Gastroesophageal sphincter (tissue), 4 donors: ENCODE results near the gene C8A. TPM values are rescaled to one million over a fixed set of nuclear protein-coding genes. Genes with fewer than 3 reads are reported as not detected.

Experiments used
- ATAC-seq: fragments of 150-250 bp; one replicate; pipeline ENCODE4 v1.9.1; 2016; ENCODE audit warnings: mild to moderate bottlenecking, moderate library complexity
- H3K27ac ChIP-seq, 4 donors: fragments of 200-600 bp; sonication (generic) in 3 of 4; 1 replicate in 3 of 4; 2 replicates in 1 of 4; pipeline ENCODE4 v1.5.1; 2016 to 2019
- H3K27me3 ChIP-seq: fragments of 200-600 bp; sonication (generic); one replicate; pipeline ENCODE4 v1.5.1; 2019
- H3K36me3 ChIP-seq, 2 donors: fragments of 200-600 bp; sonication (generic); one replicate each; pipeline ENCODE4 v1.5.1; 2019; ENCODE audit warnings: control low read depth in 1 of 2
- H3K4me1 ChIP-seq, 3 donors: fragments of 200-600 bp; sonication (generic); 1 replicate in 2 of 3; 2 replicates in 1 of 3; pipeline ENCODE4 v1.5.1; 2016 to 2019; ENCODE audit warnings: control low read depth in 2 of 3
- H3K4me3 ChIP-seq, 2 donors: fragments of 200-600 bp; sonication (generic); one replicate each; pipeline ENCODE4 v1.5.1; 2019; ENCODE audit warnings: mild to moderate bottlenecking in 1 of 2, moderate library complexity in 1 of 2
- H3K9me3 ChIP-seq, 3 donors: fragments of 200-600 bp; sonication (generic); one replicate each; pipeline ENCODE4 v1.5.1; 2017 to 2019; ENCODE audit warnings: control low read depth in 2 of 3
- EP300 ChIP-seq: sonication (generic); formaldehyde crosslinking; IDR thresholded peaks from one replicate; pipeline ENCODE4 v1.6.1; 2017; ENCODE audit warnings: antibody characterized with exemption, mild to moderate bottlenecking
- POLR2A ChIP-seq, 2 donors: fragments of 450-650 bp; IDR thresholded peaks; one replicate each; pipeline ENCODE4 v1.6.1; 2017; ENCODE audit warnings: antibody characterized with exemption in 2 of 2, mild to moderate bottlenecking in 2 of 2, moderate library complexity in 1 of 2
- POLR2AphosphoS5 ChIP-seq: sonication (generic); formaldehyde crosslinking; IDR thresholded peaks from one replicate; pipeline ENCODE4 v1.6.1; 2017; ENCODE audit warnings: antibody characterized with exemption
- WGBS, 2 donors: methylation state at CpG; one replicate each; pipeline ENCODE4 v1.1.5; 2018; ENCODE audit warnings: low coverage in 1 of 2; 5-methylcytosine and 5-hydroxymethylcytosine counted together
- total RNA-seq, 4 donors: library from RNA; depleted of rRNA; stranded (reverse); fragments of >200 nt; gene quantifications; one replicate each; pipeline ENCODE4 v1.1.0, GENCODE V29; 2016
- TF ChIP-seq, protein P1 (sequence below), 4 experiments: fragments of 200-600 bp in 2 of 4; fragments of 450-650 bp in 2 of 4; sonication (generic) in 1 of 4; IDR thresholded peaks; one replicate each; pipeline ENCODE4 v1.5.1; 2017 to 2019; ENCODE audit warnings: antibody characterized with exemption in 4 of 4, mild to moderate bottlenecking in 2 of 4, moderate library complexity in 2 of 4

C8A gene
- total RNA-seq, 4 donors from 2014 or later, result not detected

DNA sequence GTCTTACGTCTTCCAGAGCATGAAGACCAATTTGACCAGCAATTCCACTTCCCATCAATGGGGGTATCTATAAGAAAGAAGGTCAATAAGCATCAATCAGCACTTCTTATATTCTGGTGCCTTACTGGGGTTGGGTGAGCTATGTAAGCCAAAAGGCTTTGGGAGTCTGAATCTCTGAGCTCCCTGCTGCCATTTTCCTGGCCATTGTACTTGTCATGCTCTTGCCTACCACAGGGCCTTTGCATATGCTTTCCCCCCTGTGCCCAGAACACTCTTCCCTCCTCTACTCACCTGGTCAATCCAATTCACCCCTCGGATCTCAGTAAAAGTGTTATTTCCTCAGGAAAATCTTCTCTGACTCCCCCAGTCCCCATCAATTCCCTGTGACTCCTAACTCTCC is 74.9 kb downstream of the C8A start:
- TF ChIP-seq POLR2A (IDR thresholded peaks at IDR 0.05) (no peak), POLR2AphosphoS5 (no peak), EP300 (no peak)
- TF ChIP-seq, protein P1, sequence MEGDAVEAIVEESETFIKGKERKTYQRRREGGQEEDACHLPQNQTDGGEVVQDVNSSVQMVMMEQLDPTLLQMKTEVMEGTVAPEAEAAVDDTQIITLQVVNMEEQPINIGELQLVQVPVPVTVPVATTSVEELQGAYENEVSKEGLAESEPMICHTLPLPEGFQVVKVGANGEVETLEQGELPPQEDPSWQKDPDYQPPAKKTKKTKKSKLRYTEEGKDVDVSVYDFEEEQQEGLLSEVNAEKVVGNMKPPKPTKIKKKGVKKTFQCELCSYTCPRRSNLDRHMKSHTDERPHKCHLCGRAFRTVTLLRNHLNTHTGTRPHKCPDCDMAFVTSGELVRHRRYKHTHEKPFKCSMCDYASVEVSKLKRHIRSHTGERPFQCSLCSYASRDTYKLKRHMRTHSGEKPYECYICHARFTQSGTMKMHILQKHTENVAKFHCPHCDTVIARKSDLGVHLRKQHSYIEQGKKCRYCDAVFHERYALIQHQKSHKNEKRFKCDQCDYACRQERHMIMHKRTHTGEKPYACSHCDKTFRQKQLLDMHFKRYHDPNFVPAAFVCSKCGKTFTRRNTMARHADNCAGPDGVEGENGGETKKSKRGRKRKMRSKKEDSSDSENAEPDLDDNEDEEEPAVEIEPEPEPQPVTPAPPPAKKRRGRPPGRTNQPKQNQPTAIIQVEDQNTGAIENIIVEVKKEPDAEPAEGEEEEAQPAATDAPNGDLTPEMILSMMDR (IDR thresholded peaks at IDR 0.05), result no peak
- 82 to 100% methylated on average over 1 of the region's 2 CpGs for WGBS, 2 donors
- Histone ChIP-seq H3K4me1 (no peaks in the 10 kb centered on the region), H3K27me3 (no peaks in the 10 kb centered on the region), H3K4me3 (no peak overlapping the region), H3K27ac (no peak overlapping the region), H3K9me3 (no peaks in the 10 kb centered on the region), H3K36me3 (no peaks in the 10 kb centered on the region)
- no peak for ATAC-seq

- no peaks in the 10 kb centered on the region for H3K27me3 ChIP-seq
- TF ChIP-seq, protein P1 (IDR thresholded peaks at IDR 0.05), result no peak
- TF ChIP-seq EP300, result no peak
- TF ChIP-seq POLR2A (IDR thresholded peaks at IDR 0.05), result no peak
- no peak for TF ChIP-seq POLR2AphosphoS5
- WGBS, 2 donors, result 45 to 50% methylated on average over 3 of the region's 3 CpGs
Measured at GRCh38 chr1:56931211-56931610, 76.6 kb downstream of the C8A start.

GRCh38 chr1:56931686-56932085 is 77.1 kb downstream of the C8A start:
- 50% methylated on average over 2 of the region's 3 CpGs; no CpG with 5 or more reads in 1 of the 2 donors for WGBS, 2 donors
- Histone ChIP-seq H3K36me3 (no peaks in the 10 kb centered on the region), H3K27ac (no peak overlapping the region), H3K27me3 (no peaks in the 10 kb centered on the region), H3K4me3 (no peak overlapping the region), H3K9me3 (no peaks in the 10 kb centered on the region), H3K4me1 (no peaks in the 10 kb centered on the region)
- ATAC-seq, result no peak
- TF ChIP-seq, protein P1 (IDR thresholded peaks at IDR 0.05), result no peak
- TF ChIP-seq POLR2AphosphoS5 (no peak), POLR2A (IDR thresholded peaks at IDR 0.05) (no peak), EP300 (no peak)

More at GRCh38 chr1:56931211-56931610, 76.6 kb downstream of the C8A start:
- no peaks in the 10 kb centered on the region for H3K9me3 ChIP-seq
- H3K4me1 ChIP-seq, result no peaks in the 10 kb centered on the region
- H3K27ac ChIP-seq, result no peak overlapping the region
- no peaks in the 10 kb centered on the region for H3K36me3 ChIP-seq
- H3K4me3 ChIP-seq, result no peak overlapping the region
- no peak for ATAC-seq

DNA sequence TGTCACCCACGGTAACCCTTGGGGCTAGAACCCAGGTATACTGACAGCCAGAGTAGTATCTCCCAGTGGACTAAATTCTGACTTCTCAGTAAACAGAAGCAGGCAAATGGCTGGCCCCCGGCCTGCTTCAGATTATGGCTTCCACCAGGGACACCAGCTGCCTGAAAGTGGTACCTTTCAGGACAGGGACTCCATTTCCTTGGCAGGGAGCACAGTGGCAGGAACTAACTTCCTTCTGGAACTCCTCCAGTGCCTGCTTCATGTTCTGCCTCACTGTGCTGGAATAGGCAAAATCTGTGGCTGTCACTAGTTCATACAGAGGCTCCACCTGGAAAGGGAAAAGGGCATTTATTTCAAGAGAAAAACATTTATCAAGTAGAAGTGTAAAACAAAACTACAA is 78.6 kb downstream of the C8A start:
- 60 to 70% methylated on average over 1 to 2 of the region's 2 CpGs for WGBS, 2 donors

DNA sequence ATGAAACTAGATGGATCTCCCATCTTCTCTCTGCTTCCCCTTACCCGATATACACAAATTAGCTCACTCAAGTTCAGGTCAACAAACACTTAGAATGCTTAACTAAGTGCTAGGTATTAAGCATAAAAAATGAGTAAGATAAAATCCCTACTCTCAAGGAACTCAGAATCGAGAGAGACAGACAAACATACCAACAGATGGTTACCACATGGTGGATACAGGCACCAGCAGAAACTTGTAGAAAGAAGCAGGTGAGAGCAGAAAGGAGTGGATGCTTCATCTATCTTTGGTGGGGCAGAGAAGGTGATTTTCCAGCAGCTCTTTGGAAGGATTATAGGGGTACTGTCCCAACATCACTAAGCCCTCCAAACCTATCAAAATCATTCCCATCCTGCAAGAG is 79.0 kb downstream of the C8A start:
- Histone ChIP-seq H3K36me3 (no peaks in the 10 kb centered on the region), H3K27me3 (no peaks in the 10 kb centered on the region), H3K9me3 (no peaks in the 10 kb centered on the region), H3K4me3 (no peak overlapping the region), H3K27ac (no peak overlapping the region), H3K4me1 (no peaks in the 10 kb centered on the region)
- ATAC-seq, result no peak
- no peak for TF ChIP-seq POLR2A (IDR thresholded peaks at IDR 0.05)
- TF ChIP-seq EP300, result no peak
- TF ChIP-seq, protein P1 (IDR thresholded peaks at IDR 0.05), result no peak
- WGBS, 2 donors, result 42 to 60% methylated on average over 2 of the region's 2 CpGs

More for the DNA sequence above, 78.6 kb downstream of the C8A start:
- Histone ChIP-seq H3K27ac (no peak overlapping the region), H3K9me3 (no peaks in the 10 kb centered on the region), H3K4me3 (no peak overlapping the region), H3K27me3 (no peaks in the 10 kb centered on the region), H3K4me1 (no peaks in the 10 kb centered on the region), H3K36me3 (no peaks in the 10 kb centered on the region)
- no peak for ATAC-seq
- TF ChIP-seq POLR2A (IDR thresholded peaks at IDR 0.05), result no peak
